GM19193 (cell line): ENCODE data around the gene GABPA.

Experiments used
- POLR2A ChIP-seq: IDR thresholded peaks from 4 replicates; pipeline ENCODE4 v1.6.1; 2011; ENCODE audit not compliant: insufficient read depth, insufficient read length; ENCODE audit errors: extremely low read depth

GABPA gene

GRCh38 chr21:25772686-25773085 lies 37.9 kb downstream of the GABPA start:
- TF ChIP-seq POLR2A = no peak

DNA sequence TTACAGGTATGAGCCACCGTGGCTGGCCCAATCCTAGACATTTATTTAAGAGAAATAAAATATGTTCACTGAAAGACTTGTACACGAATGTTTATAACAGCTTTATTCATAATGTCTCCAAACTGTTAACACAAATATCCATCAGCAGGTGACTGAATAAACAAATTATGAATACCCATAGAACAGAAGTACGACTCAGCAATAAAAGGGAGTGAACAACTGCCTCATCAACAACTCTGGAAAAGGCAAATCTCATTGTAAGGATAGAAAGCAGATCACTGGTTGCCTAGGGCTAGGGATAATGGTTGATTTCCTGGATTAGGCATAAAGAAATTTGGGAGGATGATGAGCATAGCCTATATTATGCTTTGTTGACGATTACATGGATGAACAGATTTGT lies 41.7 kb downstream of the GABPA start:
- TF ChIP-seq POLR2A = no peak

- no peak for TF ChIP-seq POLR2A
Measured at GRCh38 chr21:25788677-25789076, 53.9 kb downstream of the GABPA start.

- TF ChIP-seq POLR2A = no peak
Measured at GRCh38 chr21:25790122-25790877, 55.5 kb downstream of the GABPA start.

DNA sequence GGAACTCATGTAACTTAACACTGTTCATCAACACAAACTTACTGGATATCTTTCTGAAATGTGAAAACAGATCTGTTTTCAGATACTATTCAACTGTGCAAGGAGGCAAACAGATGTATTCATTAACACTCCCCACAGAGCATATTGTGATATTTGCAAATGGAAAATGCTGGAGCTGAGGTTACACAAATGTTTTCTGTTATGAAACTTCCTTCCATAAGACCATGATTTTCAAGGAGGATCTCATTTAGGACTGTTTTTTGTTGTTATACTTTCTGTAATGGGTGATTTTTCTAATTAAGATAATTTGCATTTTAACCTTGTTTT lies 56.1 kb downstream of the GABPA start:
- TF ChIP-seq POLR2A = no peak

- no peak for TF ChIP-seq POLR2A
Measured at GRCh38 chr21:25791319-25791718, 56.5 kb downstream of the GABPA start.

GRCh38 chr21:25801217-25802014 lies 66.6 kb downstream of the GABPA start:
- TF ChIP-seq POLR2A = no peak

GRCh38 chr21:25806060-25806459 lies 71.3 kb downstream of the GABPA start:
- TF ChIP-seq POLR2A = no peak

DNA sequence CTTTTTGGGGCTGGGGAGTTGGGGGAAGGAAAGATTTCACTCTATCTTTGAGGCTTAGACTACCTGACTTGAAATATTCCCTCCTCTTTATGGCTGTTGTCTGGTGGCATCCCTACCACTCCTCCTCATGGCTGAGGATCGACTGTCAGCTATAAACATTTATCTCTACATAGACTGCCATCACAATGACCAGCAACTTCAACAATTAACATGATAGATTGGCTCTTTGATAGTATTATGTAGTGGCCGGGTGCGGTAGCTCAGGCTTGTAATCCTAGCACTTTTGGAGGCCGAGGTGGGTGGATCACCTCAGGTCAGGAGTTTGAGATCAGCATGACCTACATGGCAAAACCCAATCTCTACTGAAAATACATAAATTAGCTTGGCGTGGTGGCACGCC lies 72.4 kb downstream of the GABPA start:
- no peak for TF ChIP-seq POLR2A

DNA sequence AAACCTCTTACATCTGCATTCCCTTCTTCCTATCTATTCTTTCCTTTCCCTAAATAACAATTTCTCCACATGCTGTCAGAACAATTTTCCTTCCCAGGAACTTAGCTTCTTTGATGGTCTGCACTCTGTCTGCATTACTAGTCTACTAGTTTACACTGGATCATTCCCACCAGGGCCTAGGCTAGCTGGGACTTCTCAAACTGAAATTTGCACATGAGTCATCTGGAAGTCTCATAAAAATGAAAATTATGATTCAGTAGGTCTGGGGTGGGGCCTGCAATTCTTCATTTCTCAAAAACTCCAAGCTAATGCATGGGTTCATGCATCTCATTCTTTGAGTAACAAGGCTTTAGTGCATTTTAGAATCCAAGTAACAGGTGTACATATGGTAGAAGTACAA lies 74.2 kb downstream of the GABPA start:
- no peak for TF ChIP-seq POLR2A

DNA sequence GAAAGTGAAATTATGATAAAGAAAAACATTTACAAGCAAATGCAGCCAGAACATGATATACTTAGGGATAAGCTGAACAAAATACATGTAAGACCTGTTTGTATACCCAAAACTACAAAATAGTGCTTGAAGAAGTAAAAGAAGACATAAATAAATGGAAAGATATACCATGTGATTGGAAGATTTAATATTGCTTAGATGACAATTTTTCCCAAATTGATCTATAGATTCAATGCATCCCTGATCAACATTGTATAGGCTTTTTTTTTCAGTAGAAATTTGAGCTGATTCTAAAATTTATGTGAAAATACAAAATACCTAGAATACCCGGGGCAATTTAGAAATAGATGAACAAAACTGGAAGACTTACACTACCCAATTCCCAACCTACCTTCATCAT lies 76.4 kb downstream of the GABPA start:
- TF ChIP-seq POLR2A = no peak

- TF ChIP-seq POLR2A = no peak
Measured at GRCh38 chr21:25813917-25814316, 79.1 kb downstream of the GABPA start.

DNA sequence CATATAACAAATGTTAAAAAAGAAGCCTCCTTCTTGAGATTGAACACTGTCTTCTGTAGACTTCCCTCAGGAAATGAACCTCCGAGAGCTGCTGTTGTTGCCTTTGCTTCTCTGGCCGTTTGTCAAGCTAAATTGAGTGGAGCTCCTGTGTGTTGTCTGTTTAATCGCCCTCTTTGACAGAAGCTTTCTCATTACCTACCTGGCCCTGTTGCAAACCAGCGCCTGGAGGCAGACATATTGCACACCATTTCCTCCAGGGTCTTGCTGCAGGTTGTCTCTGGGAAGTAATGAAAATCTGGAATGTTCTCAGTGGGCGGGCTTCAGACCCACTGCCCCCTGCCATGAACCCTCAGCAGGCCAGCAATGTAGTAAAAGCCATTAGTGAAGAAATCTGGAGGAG lies 83.3 kb downstream of the GABPA start:
- no peak for TF ChIP-seq POLR2A

GRCh38 chr21:25818551-25818950 lies 83.8 kb downstream of the GABPA start:
- TF ChIP-seq POLR2A = no peak
